DMS 273 treated with DMSO at 0.1 percent for 48 hours (cell line): ENCODE results near the gene RAB6B.
A peak's percentile ranks its signal among the peaks of the same experiment; 100 is the strongest.

Experiments used
- DNase-seq: peaks from one replicate; lab custom pipeline; 2025; lab: John Stamatoyannopoulos, UW

Gene RAB6B

GRCh38 chr3:133895208-133896001, at the start of gene RAB6B:
RAB6B (minus strand) TSS chr3:133895882; CDS start chr3:133895466, 416 bp downstream.
- peak; percentile 15 for DNase-seq

DNA sequence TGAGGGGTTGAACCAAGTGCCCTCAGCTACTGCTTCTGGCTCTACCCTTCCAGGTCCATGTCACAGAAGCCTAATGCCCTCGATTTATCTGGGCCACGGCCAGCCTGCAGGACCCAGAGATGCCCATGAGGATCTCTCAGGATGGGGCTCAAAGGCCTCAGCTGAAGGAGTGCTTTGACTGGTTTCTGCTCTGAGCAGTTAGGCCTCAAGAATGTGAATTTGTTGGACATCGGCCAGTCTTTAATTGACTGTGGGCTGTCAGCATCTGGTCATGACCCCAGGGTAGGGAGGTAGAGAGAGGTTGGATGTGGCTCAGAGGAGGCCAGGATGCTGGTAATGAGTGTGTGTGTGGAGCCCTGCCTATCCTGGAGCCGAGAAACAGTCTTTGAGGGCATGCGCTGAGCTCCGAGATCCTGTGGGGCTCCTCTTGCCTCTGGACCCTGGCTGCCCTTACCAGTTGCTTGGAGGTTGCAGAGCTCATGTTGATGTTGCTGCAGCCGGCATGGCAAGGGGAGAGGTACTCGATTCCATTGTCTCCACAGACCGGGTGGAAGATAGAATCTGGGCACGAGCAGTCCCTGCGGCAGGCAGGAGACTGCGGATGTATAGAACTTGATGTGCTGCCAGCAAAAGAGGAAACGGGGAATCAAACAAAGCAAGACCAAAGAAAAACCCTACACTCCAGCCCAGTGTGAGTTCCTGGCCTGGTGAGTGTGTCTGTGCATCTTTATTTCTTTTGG, 49.1 kb upstream of the RAB6B start:
- peak; percentile 57 for DNase-seq

DNA sequence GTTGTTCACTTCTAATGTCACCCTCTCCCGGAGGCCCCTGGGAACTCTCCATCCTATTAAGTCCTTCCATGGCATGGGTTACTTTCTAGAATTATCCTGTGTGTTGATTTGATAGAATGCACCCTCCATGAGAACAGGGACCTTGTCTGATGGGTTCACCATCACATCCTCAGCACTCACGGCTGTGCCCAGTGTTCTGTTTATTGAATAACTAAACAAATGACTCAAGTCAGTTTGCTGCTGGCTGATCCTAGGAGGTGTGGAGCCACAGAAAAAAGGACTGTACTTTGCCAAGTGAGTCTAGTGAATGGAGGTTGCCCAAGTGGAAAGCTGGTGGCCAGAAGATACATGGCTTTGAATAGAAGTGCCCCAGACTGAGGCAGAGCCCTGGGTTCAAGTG, 48.5 kb upstream of the RAB6B start:
- no peak for DNase-seq

DNA sequence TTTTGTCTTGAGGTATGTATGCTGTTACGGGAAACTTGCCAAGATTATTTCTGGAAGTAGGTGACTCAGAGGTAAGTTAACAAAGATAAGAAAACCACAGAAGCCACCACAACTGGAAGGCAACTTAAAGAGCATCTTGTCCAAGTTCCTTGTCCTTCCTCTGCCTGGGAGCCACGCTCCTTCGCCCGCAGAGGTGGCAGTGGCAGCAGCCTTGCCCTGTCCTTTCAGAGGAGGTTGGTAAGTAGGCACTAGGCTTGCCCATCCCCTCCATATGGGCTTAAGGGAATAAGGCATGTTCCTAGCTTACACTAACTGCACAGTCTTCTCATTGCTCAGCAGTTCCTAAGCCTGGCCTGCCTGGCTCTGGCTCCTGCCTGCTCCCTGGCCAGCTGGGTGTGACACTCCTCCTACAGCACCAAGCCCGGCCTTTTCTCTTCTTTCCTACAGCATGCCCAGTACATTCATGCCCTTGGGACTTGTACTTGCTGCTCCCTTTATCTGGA, 48.0 kb upstream of the RAB6B start:
- no peak for DNase-seq

GRCh38 chr3:133943031-133943535, 47.4 kb upstream of the RAB6B start:
- DNase-seq: no peak

DNA sequence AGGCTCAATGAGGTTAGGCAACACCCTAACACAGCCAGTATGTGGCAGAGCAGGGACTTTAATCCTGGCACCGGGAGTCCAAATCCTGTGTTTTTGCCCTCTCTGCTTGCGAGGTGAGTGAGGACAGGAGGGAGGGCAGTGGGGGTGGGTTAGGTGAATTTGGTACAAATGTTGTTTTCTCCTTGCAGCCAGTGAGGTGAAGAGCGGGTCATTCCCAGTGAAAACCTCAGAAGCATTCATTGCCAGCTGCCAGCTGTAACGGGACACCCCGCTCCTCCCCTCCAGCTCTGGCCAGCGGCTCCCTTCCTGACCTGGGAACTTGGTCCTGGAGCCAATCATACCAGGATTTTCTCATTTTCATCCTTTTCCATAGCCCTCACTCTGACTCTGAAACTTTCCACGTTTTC, 45.7 kb upstream of the RAB6B start:
- DNase-seq: peak; percentile 84

DNA sequence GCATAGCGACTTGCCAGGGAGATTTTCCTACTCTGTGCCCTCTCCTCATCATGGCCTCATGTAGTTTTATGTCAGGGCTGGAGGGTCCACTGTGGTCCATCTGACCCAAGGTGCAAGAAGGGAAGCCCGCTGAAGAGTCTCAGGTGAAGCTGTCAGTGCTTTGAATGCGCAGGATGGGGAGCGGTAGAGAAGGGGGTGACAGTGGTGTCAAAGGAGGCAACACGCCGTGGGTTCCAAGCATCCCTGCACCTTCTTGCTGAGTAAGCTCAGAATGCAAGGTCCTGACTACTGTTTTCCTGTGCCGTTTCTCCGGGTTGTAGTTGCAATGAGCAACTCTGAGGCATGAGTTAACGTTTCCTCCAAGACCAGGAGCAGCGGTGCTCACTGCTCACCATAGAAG, 44.9 kb upstream of the RAB6B start:
- no peak for DNase-seq

GRCh38 chr3:133939463-133939835, 43.8 kb upstream of the RAB6B start:
- DNase-seq: no peak

- DNase-seq: peak; percentile 14
Observed at GRCh38 chr3:133938770-133939462, 43.2 kb upstream of the RAB6B start.

GRCh38 chr3:133937756-133938601, 42.3 kb upstream of the RAB6B start:
- DNase-seq: no peak

DNA sequence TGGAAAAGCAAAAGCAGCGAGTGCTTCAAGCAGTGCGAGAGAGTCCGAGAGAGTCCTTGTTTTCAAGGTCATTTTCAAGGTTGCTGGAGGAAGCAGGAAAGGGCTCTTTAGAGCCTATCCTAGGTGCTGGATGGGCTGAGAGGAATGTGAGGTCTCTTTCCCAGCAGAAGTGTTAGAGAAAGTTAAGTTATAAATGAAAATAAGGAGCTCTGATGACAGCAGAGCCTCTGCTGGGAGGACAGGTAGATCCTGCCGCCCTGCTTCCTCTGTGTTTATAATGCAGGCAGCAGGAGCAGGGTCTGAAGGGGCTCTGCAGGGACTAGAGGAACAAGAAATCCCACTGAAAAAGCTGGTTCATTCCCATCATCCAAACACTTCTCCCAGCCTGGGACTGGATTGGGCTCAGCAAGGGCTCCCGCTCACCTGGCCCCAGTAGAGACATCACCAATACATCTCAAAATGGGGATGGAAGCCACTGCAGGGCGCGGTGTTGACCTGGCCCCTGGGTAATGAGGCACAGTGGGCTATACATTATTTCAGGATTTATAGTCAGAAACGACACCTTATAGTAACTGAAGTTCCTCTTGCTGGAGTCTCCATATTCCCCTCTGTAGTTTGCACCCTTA, 41.5 kb upstream of the RAB6B start:
- DNase-seq: no peak

GRCh38 chr3:133935843-133936769, 40.4 kb upstream of the RAB6B start:
- no peak for DNase-seq

GRCh38 chr3:133934996-133935842, 39.5 kb upstream of the RAB6B start:
- no peak for DNase-seq

DNA sequence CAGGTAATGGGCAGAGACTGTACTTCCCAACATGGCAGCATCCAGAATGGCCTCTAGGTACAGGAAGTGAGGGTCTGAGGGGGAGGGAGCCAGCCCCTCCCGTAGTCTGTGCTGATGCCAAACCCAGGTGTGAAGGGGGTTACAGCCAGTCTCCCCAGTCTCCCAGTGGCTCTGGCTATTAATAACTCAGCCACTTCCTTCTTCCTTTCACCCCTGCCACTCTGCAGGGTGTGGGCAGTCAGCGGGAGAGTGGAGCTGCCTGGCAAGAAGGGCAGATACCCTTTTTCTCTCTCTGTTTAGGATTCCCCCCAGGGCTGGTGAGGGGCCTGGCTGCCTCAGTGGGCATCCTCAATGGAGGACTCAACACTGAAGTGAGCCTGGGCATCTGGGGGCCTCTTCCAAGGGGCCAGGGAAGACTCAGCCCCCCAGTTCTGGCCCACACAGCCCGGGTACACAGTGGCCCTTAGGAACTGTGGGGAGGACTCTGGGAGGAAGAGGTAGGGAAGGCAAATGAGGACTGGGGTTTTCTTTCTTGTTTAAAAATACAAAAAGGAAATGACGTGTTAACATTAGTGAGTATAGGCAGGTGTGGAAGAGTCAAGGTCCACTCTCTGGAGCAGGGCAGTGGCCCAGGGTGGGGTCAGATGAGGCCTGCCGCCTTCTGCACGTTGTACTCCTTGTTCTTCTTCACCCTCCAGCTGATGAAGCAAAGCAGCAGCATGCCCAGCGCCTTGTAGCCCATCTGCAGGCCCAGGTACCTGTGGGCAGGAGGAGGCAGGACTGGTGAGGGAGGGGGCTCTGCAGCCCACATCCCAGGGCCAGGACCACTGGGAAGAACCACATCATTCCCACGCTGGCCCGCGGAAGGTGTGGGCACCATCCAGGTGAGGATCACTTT, 38.6 kb upstream of the RAB6B start:
- no peak for DNase-seq

GRCh38 chr3:133933097-133934024, 37.7 kb upstream of the RAB6B start:
- no peak for DNase-seq

GRCh38 chr3:133932009-133932408, 36.3 kb upstream of the RAB6B start:
- DNase-seq: no peak

- no peak for DNase-seq
Observed at GRCh38 chr3:133931084-133931483, 35.4 kb upstream of the RAB6B start.
